ENCODE results near the gene ITPR1.

DNA sequence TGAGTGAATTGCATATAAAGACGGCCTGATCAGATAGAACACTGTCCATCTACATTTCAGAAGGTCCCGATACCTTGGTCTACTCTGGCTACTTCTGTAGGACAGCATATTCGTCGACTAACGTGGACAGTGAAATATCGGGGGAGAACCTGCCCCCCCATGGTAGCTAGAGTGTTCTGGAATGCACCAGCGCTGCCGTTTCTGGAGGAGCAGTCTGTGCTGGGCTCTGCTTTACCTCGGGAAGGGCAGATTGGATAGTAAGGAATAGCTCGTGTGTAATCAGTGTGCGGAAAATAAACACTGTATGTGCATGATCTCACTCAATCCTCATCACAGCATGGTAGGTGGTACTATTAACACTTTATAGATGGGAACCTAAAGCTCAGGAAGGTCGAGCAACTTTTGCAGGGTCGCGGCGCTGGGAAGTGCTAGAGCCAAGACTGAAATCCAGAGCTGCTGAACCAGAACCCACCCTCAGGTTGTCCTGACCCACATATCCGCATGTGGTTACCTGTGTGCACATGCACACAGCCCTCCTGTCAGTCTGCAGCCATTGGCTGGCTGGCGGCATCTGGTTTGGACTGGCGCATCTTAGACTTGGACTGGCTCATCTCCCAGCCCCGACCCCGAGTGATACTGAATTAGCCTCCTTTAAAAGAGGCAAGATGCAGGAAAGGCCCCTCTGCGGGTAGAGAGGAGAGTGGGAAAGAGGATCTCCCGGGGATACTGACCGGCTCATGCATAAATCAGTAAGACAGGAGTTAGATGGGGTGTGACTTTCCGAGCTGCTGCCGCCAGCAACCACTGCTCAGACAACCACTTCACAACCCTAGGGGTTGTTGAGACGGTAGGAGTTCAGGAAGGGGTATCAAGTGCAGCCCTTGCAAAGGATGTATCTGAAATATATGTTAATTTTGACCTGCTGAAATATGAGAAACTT is 331.1 kb downstream of the ITPR1 start:
- TF ChIP-seq, protein P1, sequence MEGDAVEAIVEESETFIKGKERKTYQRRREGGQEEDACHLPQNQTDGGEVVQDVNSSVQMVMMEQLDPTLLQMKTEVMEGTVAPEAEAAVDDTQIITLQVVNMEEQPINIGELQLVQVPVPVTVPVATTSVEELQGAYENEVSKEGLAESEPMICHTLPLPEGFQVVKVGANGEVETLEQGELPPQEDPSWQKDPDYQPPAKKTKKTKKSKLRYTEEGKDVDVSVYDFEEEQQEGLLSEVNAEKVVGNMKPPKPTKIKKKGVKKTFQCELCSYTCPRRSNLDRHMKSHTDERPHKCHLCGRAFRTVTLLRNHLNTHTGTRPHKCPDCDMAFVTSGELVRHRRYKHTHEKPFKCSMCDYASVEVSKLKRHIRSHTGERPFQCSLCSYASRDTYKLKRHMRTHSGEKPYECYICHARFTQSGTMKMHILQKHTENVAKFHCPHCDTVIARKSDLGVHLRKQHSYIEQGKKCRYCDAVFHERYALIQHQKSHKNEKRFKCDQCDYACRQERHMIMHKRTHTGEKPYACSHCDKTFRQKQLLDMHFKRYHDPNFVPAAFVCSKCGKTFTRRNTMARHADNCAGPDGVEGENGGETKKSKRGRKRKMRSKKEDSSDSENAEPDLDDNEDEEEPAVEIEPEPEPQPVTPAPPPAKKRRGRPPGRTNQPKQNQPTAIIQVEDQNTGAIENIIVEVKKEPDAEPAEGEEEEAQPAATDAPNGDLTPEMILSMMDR (IDR thresholded peaks at IDR 0.05): no peak
- no peak for TF ChIP-seq EP300 (IDR thresholded peaks at IDR 0.05)

Data from gastroesophageal sphincter (tissue), 3 donors.